ENCODE data around the gene EPHA3.
"Not testable (repeated sequence)": the region's sequence is repeated elsewhere in the genome, so short reads cannot be mapped to it uniquely, and the experiment has no call there.

The EPHA3 gene

GRCh38 chr3:89297199-89297598 lies 189.8 kb downstream of the EPHA3 start:
- no peak for DNase-seq

GRCh38 chr3:89300526-89300925 lies 193.1 kb downstream of the EPHA3 start:
- no peak for DNase-seq

GRCh38 chr3:89300981-89301380 lies 193.6 kb downstream of the EPHA3 start:
- no peak for DNase-seq

- no peak for DNase-seq
Observed at GRCh38 chr3:89303701-89304100, 196.3 kb downstream of the EPHA3 start.

GRCh38 chr3:89306540-89306939 lies 199.1 kb downstream of the EPHA3 start:
- DNase-seq = no peak

GRCh38 chr3:89311581-89311980 lies 204.2 kb downstream of the EPHA3 start:
- DNase-seq = no peak

GRCh38 chr3:89312141-89312540 lies 204.7 kb downstream of the EPHA3 start:
- no peak for DNase-seq

GRCh38 chr3:89314454-89315098 lies 207.2 kb downstream of the EPHA3 start:
- no peak for DNase-seq

GRCh38 chr3:89315750-89316470 lies 208.5 kb downstream of the EPHA3 start:
- DNase-seq = no peak

GRCh38 chr3:89320186-89320585 lies 212.8 kb downstream of the EPHA3 start:
- no peak for DNase-seq

GRCh38 chr3:89326997-89327396 lies 219.6 kb downstream of the EPHA3 start:
- no peak for DNase-seq

GRCh38 chr3:89332386-89332785 lies 225.0 kb downstream of the EPHA3 start:
- no peak for DNase-seq

GRCh38 chr3:89332793-89333192 lies 225.4 kb downstream of the EPHA3 start:
- DNase-seq = no peak

GRCh38 chr3:89335693-89336092 lies 228.3 kb downstream of the EPHA3 start:
- DNase-seq = no peak

GRCh38 chr3:89340408-89340807 lies 233.0 kb downstream of the EPHA3 start:
- DNase-seq = no peak

GRCh38 chr3:89344076-89344475 lies 236.7 kb downstream of the EPHA3 start:
- no peak for DNase-seq

- DNase-seq = not testable (repeated sequence)
Observed at GRCh38 chr3:89350935-89351334, 243.5 kb downstream of the EPHA3 start.

GRCh38 chr3:89353465-89353864 lies 246.0 kb downstream of the EPHA3 start:
- DNase-seq = no peak

GRCh38 chr3:89358281-89358680 lies 250.9 kb downstream of the EPHA3 start:
- DNase-seq = no peak

- no peak for DNase-seq
Observed at GRCh38 chr3:89360156-89360555, 252.7 kb downstream of the EPHA3 start.

- DNase-seq = no peak
Observed at GRCh38 chr3:89362496-89362895, 255.1 kb downstream of the EPHA3 start.

GRCh38 chr3:89363171-89363570 lies 255.8 kb downstream of the EPHA3 start:
- DNase-seq = no peak

GRCh38 chr3:89364314-89364713 lies 256.9 kb downstream of the EPHA3 start:
- DNase-seq = no peak

GRCh38 chr3:89367166-89367565 lies 259.7 kb downstream of the EPHA3 start:
- no peak for DNase-seq

GRCh38 chr3:89368846-89369245 lies 261.4 kb downstream of the EPHA3 start:
- DNase-seq = no peak
